Omental fat pad (tissue), 4 donors: ENCODE data around the gene CMIP. TPM values are rescaled to one million over a fixed set of nuclear protein-coding genes. Genes with fewer than 3 reads are reported as not detected.

ENCODE experiments used
- ATAC-seq: fragments of 150-250 bp; one replicate; pipeline ENCODE4 v1.9.1; 2016; ENCODE audit warnings: mild to moderate bottlenecking, moderate library complexity; ENCODE audit not compliant: low FRiP score
- DNase-seq: peaks from one replicate; pipeline ENCODE4 v3.0.0-alpha.2; 2019; ENCODE audit warnings: low spot score
- CTCF ChIP-seq, 3 donors: fragments of 450-650 bp; IDR thresholded peaks; one replicate each; pipeline ENCODE4 v1.5.1; 2016 to 2017; ENCODE audit warnings: antibody characterized with exemption in 3 of 3, mild to moderate bottlenecking in 3 of 3, moderate library complexity in 2 of 3
- total RNA-seq, 4 donors: library from RNA; depleted of rRNA; stranded (reverse); fragments of >200 nt; gene quantifications; one replicate each; pipeline ENCODE4 v1.1.0, GENCODE V29; 2016

CMIP gene
- total RNA-seq, 4 donors from 2014 or later, result 15.8 to 52.8 (median 32.0) TPM

- ATAC-seq (no peak), DNase-seq (no peak)
- no peak for TF ChIP-seq CTCF (IDR thresholded peaks at IDR 0.05)
These were observed 99.7 kb downstream of the CMIP start for GRCh38 chr16:81544261-81544660.

GRCh38 chr16:81544700-81545271, 100.2 kb downstream of the CMIP start:
- no peak for ATAC-seq
- no peak for DNase-seq
- TF ChIP-seq CTCF (IDR thresholded peaks at IDR 0.05), result no peak

GRCh38 chr16:81545470-81546250, 101.1 kb downstream of the CMIP start:
- no peak for DNase-seq
- no peak for TF ChIP-seq CTCF (IDR thresholded peaks at IDR 0.05)

GRCh38 chr16:81546781-81547180, 102.2 kb downstream of the CMIP start:
- DNase-seq (no peak), ATAC-seq (no peak)
- TF ChIP-seq CTCF (IDR thresholded peaks at IDR 0.05), result no peak

More at GRCh38 chr16:81545470-81546250, 101.1 kb downstream of the CMIP start:
- ATAC-seq, result no peak

- no peak for ATAC-seq
- no peak for TF ChIP-seq CTCF (IDR thresholded peaks at IDR 0.05)
- DNase-seq, result no peak
These were observed 102.8 kb downstream of the CMIP start for GRCh38 chr16:81547194-81547938.

- no peak for TF ChIP-seq CTCF (IDR thresholded peaks at IDR 0.05)
- DNase-seq (no peak), ATAC-seq (no peak)
These were observed 103.3 kb downstream of the CMIP start for GRCh38 chr16:81547939-81548216.
